NB4 (cell line): ENCODE results near the gene TNFSF8.

Source experiments
- DNase-seq: peaks from one replicate; pipeline ENCODE4 v3.0.0; 2010; ENCODE audit warnings: low read depth
- H3K4me3 ChIP-seq: one replicate; pipeline ENCODE4 v1.5.1; 2011; ENCODE audit warnings: mild to moderate bottlenecking, low read depth, low read length, moderate library complexity
- MYC ChIP-seq: IDR thresholded peaks from 2 replicates; pipeline ENCODE4 v1.6.1; 2011; ENCODE audit warnings: low read depth, low read length
- POLR2A ChIP-seq: IDR thresholded peaks from 2 replicates; pipeline ENCODE4 v1.6.1; 2011; ENCODE audit warnings: mild to moderate bottlenecking; ENCODE audit not compliant: insufficient read length; ENCODE audit errors: extremely low read depth
- TF ChIP-seq, protein P1 (sequence below): IDR thresholded peaks from 2 replicates; pipeline ENCODE4 v1.6.1; 2011; ENCODE audit warnings: low read depth, low read length
- TF ChIP-seq, protein P2 (sequence below): IDR thresholded peaks from one replicate; pipeline ENCODE4 v1.5.1; 2012; ENCODE audit warnings: low read depth, low read length

TNFSF8 gene

DNA sequence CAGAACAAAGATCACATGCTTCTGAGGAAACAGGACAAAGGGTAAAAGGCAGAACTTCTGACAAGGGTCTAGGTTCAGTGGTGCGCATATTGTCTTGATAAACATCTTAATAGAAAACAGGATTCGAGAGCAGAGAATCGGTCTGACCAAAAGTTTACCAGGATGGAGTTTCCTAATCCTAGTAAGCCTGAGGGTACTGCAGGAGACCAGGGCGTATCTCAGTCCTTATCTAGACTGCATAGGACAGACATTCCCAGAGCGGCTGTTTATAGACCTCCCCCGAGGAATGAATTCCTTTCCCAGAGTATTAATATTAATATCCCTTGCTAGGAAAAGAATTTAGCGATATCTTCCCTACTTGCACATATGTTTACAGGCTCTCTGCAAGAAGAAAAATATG is 32.4 kb upstream of the TNFSF8 start:
- no peak overlapping the region for H3K4me3 ChIP-seq
- no peak for DNase-seq
- TF ChIP-seq, protein P1, sequence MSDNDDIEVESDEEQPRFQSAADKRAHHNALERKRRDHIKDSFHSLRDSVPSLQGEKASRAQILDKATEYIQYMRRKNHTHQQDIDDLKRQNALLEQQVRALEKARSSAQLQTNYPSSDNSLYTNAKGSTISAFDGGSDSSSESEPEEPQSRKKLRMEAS, result no peak
- TF ChIP-seq POLR2A (no peak), MYC (no peak)
- TF ChIP-seq, protein P2, sequence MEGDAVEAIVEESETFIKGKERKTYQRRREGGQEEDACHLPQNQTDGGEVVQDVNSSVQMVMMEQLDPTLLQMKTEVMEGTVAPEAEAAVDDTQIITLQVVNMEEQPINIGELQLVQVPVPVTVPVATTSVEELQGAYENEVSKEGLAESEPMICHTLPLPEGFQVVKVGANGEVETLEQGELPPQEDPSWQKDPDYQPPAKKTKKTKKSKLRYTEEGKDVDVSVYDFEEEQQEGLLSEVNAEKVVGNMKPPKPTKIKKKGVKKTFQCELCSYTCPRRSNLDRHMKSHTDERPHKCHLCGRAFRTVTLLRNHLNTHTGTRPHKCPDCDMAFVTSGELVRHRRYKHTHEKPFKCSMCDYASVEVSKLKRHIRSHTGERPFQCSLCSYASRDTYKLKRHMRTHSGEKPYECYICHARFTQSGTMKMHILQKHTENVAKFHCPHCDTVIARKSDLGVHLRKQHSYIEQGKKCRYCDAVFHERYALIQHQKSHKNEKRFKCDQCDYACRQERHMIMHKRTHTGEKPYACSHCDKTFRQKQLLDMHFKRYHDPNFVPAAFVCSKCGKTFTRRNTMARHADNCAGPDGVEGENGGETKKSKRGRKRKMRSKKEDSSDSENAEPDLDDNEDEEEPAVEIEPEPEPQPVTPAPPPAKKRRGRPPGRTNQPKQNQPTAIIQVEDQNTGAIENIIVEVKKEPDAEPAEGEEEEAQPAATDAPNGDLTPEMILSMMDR, result no peak

DNA sequence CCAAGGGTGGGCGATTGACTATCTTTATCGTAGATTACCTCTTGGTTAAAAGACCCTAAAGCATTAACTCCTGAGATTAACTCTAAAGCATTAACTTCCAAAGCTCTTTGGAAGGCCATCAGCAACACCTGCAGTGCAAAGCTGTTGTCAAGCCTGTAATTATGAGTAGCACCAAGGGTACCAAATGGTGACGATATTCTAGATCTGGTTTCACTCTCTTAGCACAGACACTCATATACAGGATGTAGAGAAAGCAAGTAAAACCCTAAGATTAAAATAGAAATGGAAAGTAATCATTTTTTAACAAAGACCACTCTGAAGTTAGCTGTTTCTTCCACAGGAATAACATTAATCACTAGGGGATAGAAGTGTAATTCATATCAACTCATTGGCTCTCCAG is 29.9 kb upstream of the TNFSF8 start:
- DNase-seq, result no peak
- no peak overlapping the region for H3K4me3 ChIP-seq
- TF ChIP-seq, protein P1, result no peak
- TF ChIP-seq POLR2A, result no peak
- TF ChIP-seq, protein P2, result no peak
- TF ChIP-seq MYC, result no peak

DNA sequence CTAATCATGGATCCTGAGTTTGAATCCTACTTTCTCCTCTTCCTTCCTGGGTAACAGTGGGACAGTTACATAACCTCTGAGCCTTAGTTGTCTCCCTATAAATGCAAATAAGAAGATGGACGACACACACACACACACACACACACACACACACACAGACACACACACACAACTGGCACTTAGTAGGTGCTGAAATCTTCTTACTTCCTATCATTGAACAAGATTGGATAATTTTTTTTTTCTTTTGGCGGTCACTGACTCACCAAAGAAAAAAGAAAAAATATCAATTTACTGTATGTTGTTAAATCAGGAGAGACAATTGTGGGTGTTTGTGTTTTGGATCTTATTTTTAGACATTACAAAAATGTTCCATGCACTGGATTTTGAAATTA is 28.4 kb upstream of the TNFSF8 start:
- peak overlapping the region; percentile 58 for H3K4me3 ChIP-seq
- DNase-seq, result no peak
- TF ChIP-seq MYC, result 0 out of 2 replicates have a peak, but pooled peaks have one; percentile 14
- TF ChIP-seq, protein P1, result no peak

DNA sequence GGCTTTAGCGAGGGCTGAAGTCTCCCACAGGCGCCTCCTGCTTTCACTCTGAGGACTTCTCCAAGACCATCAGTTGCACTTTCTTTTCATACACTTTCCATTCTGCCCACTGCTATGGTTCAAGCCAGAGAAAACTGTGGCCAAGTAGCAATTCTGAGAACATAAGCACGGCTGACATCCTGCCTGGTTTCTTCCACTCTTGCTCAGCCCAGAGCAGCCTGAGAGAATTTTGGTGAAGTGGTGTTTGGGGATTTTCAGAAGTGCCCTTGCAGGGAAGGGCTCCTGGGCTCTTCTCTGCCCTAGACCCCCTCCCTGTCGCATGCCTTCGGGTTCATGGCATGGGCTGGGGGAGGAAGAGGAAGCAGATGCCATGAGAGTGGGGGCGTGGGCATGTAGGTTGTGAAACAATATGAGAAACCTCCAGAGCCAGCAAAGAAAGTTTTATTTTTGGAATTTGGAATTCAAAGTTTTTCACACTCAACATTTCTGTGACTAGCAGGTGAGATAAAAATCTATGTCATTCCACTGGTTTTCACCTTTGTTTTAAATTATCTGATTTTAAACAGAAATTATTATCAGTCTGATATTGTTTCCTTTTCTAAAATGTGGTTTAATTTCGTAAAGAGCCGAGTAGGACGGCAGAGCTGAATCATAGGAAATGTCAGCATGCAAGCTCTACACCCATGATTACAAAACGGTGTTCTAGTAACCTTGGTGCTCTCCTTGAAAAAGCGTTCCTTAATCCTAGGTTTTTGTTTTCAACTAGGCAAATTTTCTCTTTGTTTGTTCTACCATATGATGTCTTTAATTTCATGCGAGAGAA is 27.8 kb upstream of the TNFSF8 start:
- TF ChIP-seq, protein P1, result peak; percentile 77
- TF ChIP-seq POLR2A (no peak), MYC (peak; percentile 73)
- TF ChIP-seq, protein P2, result no peak
- DNase-seq, result peak; percentile 96
- peak overlapping the region; percentile 58 for H3K4me3 ChIP-seq

DNA sequence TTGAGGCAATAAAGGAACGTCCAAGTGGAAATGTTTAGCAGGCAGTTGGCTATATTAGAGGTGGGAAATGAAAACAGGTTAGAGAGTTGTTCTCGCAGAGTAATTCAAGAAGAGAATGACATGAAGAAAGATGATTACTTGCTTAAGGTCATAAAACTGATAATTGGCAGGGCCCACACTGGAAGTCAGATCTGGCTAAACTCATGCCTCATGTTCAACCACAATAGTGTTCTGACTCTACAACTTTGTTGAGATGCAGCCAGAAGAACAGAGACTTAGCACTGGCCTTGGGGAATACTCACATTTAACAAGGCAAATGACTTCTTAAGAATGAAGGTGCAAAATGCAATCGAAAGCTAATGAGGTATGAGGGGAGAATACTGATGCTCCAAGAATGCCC is 27.2 kb upstream of the TNFSF8 start:
- H3K4me3 ChIP-seq, result peak overlapping the region; percentile 40
- no peak for TF ChIP-seq POLR2A
- TF ChIP-seq, protein P1, result 0 out of 2 replicates have a peak, but pooled peaks have one; percentile 12
- no peak for DNase-seq

DNA sequence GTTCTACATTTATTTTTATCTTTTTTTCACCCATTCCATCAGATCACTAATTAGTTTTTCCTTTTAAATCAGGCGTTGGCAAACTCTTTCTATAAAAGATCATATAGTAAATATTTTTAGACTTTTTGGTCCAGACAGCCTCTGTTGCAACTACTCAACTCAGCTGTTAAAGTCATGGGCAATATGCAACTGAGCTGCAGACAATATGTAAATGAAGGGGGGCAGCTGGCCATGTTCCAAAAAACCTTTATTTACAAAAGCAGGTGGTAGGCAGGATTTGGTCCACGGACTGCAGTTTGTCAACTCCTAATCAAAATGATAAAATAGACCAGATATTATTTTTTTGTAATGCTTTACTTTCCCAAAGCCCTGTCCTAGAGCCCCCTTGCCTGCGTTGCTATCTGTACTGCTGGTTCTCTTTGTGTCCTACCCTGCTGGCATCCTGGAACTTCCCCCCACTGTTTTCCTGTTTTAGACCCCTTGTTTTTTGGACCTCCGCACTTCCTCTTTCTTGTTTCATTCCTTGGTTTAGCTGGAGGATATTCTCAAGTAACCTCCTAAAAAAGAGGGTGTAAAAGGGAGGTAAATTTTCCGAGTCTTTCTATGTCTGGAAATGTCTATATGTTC is 24.7 kb upstream of the TNFSF8 start:
- DNase-seq, result peak; percentile 68
- H3K4me3 ChIP-seq, result no peak overlapping the region
- no peak for TF ChIP-seq MYC
- TF ChIP-seq, protein P1, result no peak
- no peak for TF ChIP-seq POLR2A
- TF ChIP-seq, protein P2, result no peak
